Esophagus muscularis mucosa (tissue), 4 donors: Measurements from ENCODE around the gene MS4A6A. TPM values are rescaled to one million over a fixed set of nuclear protein-coding genes. Genes with fewer than 3 reads are reported as not detected.
"Not testable (repeated sequence)": the region's sequence is repeated elsewhere in the genome, so short reads cannot be mapped to it uniquely, and the experiment has no call there.

Source experiments
- DNase-seq: peaks from one replicate; pipeline ENCODE4 v3.0.0-alpha.2; 2017; ENCODE audit errors: extremely low spot score
- H3K27ac ChIP-seq, 4 donors: fragments of 200-600 bp; sonication (generic); replicated peaks in 1 of 4; 1 replicate in 3 of 4; 2 replicates in 1 of 4; pipeline ENCODE4 v1.5.1; 2016 to 2019; ENCODE audit warnings: mild to moderate bottlenecking in 1 of 4
- H3K27me3 ChIP-seq, 4 donors: fragments of 200-600 bp; sonication (generic); one replicate each; pipeline versions ENCODE4 v1.5.1 to v1.6.0; 2016 to 2019
- H3K36me3 ChIP-seq, 4 donors: fragments of 200-600 bp; sonication (generic); one replicate each; pipeline ENCODE4 v1.5.1; 2016 to 2019
- H3K4me1 ChIP-seq, 4 donors: fragments of 200-600 bp; sonication (generic); one replicate each; pipeline ENCODE4 v1.5.1; 2016 to 2019
- H3K4me3 ChIP-seq, 4 donors: fragments of 200-600 bp; sonication (generic); 1 replicate in 2 of 4; 2 replicates in 2 of 4; pipeline ENCODE4 v1.5.1; 2016 to 2019; ENCODE audit warnings: mild to moderate bottlenecking in 4 of 4, moderate library complexity in 1 of 4
- H3K9me3 ChIP-seq, 4 donors: fragments of 200-600 bp; sonication (generic); 1 replicate in 3 of 4; 2 replicates in 1 of 4; pipeline ENCODE4 v1.5.1; 2016 to 2019
- CTCF ChIP-seq, 3 experiments: fragments of 200-600 bp in 2 of 3; fragments of 450-650 bp in 1 of 3; sonication (generic) in 2 of 3; IDR thresholded peaks; one replicate each; pipeline ENCODE4 v1.5.1; 2017 to 2019; ENCODE audit warnings: antibody characterized with exemption in 3 of 3, mild to moderate bottlenecking in 2 of 3, moderate library complexity in 1 of 3
- EP300 ChIP-seq: sonication (generic); formaldehyde crosslinking; IDR thresholded peaks from one replicate; pipeline ENCODE4 v1.6.1; 2017; ENCODE audit warnings: antibody characterized with exemption
- POLR2A ChIP-seq: fragments of 450-650 bp; IDR thresholded peaks from one replicate; pipeline ENCODE4 v1.6.1; 2017; ENCODE audit warnings: antibody characterized with exemption, moderate library complexity, mild to moderate bottlenecking, low read depth
- POLR2AphosphoS5 ChIP-seq, 2 donors: sonication (generic); formaldehyde crosslinking; IDR thresholded peaks; one replicate each; pipeline ENCODE4 v1.6.1; 2017; ENCODE audit warnings: antibody characterized with exemption in 2 of 2
- WGBS: methylation state at CpG from one replicate; pipeline ENCODE4 v1.1.5; 2018; 5-methylcytosine and 5-hydroxymethylcytosine counted together
- intact Hi-C: fragments of 100-400 bp; cut with DNase I; formaldehyde crosslinking; loops from one replicate; pipeline ENCODE4 v1.15.1; 2023
- total RNA-seq, 4 donors: library from RNA; depleted of rRNA; stranded (reverse); fragments of >200 nt; gene quantifications; one replicate each; pipeline versions ENCODE4 v1.1.0 to v1.2.1, GENCODE V29; 2016

MS4A6A gene
- total RNA-seq, 4 donors from 2014 or later = 47.4 to 143 (median 58.3) TPM

DNA sequence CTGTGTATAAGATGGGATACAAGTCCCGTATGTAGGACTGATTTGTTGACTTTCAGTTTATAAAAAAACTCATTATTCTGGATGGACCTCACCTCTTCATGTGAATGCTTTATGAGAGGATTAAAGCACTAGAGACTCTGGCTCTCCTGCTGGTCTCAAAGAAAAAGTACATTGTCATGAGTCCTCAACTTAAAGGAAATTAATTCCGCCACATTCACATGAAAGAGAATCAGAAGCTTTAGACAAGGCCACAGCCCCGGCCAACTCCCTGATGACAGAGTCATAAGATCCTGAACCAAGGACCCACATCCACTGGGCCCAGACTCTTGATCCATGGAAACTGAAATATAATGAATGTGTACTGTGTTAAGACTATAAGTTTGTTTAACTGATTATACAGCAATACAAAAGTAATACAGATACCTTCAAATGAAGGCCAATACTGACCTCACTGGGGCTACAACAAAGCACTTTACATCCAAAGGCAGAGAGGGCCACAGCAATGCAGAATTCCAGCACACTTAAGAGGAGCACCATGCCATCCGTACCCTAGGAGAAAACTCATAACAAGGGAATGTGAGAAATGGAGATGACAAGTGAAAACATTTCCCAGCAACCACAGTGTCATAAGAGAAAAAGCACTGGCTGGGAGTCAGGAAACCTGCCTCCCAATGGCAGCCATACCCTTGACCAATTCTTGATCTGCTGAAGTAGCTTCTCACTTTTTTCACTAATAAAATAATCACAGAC is 25.4 kb upstream of the MS4A6A start:
- no peaks in the 10 kb centered on the region for H3K4me1 ChIP-seq
- TF ChIP-seq POLR2AphosphoS5 (IDR thresholded peaks at IDR 0.05) (no peak), EP300 (no peak), CTCF (IDR thresholded peaks at IDR 0.05) (no peak), POLR2A (no peak)
- H3K9me3 ChIP-seq = no peaks in the 10 kb centered on the region
- H3K36me3 ChIP-seq = no peaks in the 10 kb centered on the region
- H3K4me3 ChIP-seq = no peak overlapping the region
- DNase-seq = no peak
- intact Hi-C loops = no loop called here
- no peak overlapping the region for H3K27ac ChIP-seq
- no peaks in the 10 kb centered on the region for H3K27me3 ChIP-seq
- WGBS = 79% methylated on average over 4 of the region's 4 CpGs

DNA sequence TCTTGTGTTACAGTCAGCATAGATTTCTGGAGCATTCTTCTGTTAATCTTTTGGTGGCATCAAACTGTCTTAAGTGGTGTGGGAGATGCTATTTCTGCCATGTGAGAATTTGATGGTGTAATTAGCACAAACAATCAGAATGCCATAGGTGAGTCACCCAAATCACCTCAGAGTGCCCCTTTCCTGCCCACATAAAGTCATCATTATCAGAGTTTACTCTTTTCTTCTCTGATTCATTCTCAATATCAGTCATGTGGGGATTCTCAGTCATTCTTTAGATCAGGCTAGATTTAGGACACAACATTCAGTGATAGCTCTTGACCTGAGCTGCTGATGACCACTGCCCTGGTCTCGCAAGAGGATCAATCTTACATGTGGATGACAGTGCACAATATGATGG is 23.7 kb upstream of the MS4A6A start:
- no peak for DNase-seq
- TF ChIP-seq EP300 (no peak), CTCF (IDR thresholded peaks at IDR 0.05) (no peak)
- Histone ChIP-seq H3K27me3 (no peaks in the 10 kb centered on the region), H3K4me3 (no peak overlapping the region), H3K27ac (no peak overlapping the region), H3K36me3 (no peaks in the 10 kb centered on the region), H3K9me3 (no peaks in the 10 kb centered on the region), H3K4me1 (no peaks in the 10 kb centered on the region)
- 92% methylated on average over 1 of the region's 1 CpG for WGBS
- intact Hi-C loops = no loop called here

- DNase-seq = no peak
- 89% methylated on average over 4 of the region's 4 CpGs for WGBS
- H3K36me3 ChIP-seq = no peaks in the 10 kb centered on the region
- no peaks in the 10 kb centered on the region for H3K27me3 ChIP-seq
- TF ChIP-seq CTCF (IDR thresholded peaks at IDR 0.05) (no peak), POLR2A (no peak), POLR2AphosphoS5 (IDR thresholded peaks at IDR 0.05) (no peak), EP300 (no peak)
- intact Hi-C loops = no loop called here
- no peaks in the 10 kb centered on the region for H3K4me1 ChIP-seq
- H3K4me3 ChIP-seq = no peak overlapping the region
- H3K9me3 ChIP-seq = no peaks in the 10 kb centered on the region
- H3K27ac ChIP-seq = no peak overlapping the region
Measured at GRCh38 chr11:60204922-60205321, 22.0 kb upstream of the MS4A6A start.

- H3K9me3 ChIP-seq, H3K27ac ChIP-seq, DNase-seq, H3K4me3 ChIP-seq, H3K27me3 ChIP-seq, H3K36me3 ChIP-seq, H3K4me1 ChIP-seq, intact Hi-C loops: not testable (repeated sequence)
- WGBS = 89% methylated on average over 11 of the region's 26 CpGs
Measured at GRCh38 chr11:60201334-60201733, 18.5 kb upstream of the MS4A6A start.

- WGBS = 83% methylated on average over 1 of the region's 1 CpG
- intact Hi-C loops = loop anchor here (10.0 kb wide), 1 partner anchor 373 kb away; no protein-coding TSS in a partner anchor
- H3K27ac ChIP-seq = no peak overlapping the region
Measured at GRCh38 chr11:60197442-60197841, 14.6 kb upstream of the MS4A6A start.

More at GRCh38 chr11:60197442-60197841, 14.6 kb upstream of the MS4A6A start:
- DNase-seq = no peak
- Histone ChIP-seq H3K36me3 (no peaks in the 10 kb centered on the region), H3K4me3 (no peak overlapping the region), H3K27me3 (no peaks in the 10 kb centered on the region), H3K4me1 (no peaks in the 10 kb centered on the region), H3K9me3 (no peaks in the 10 kb centered on the region)
- TF ChIP-seq POLR2A (no peak), CTCF (IDR thresholded peaks at IDR 0.05) (no peak), EP300 (no peak), POLR2AphosphoS5 (IDR thresholded peaks at IDR 0.05) (no peak)
